ENCODE data around the gene KLHL30.

DNA sequence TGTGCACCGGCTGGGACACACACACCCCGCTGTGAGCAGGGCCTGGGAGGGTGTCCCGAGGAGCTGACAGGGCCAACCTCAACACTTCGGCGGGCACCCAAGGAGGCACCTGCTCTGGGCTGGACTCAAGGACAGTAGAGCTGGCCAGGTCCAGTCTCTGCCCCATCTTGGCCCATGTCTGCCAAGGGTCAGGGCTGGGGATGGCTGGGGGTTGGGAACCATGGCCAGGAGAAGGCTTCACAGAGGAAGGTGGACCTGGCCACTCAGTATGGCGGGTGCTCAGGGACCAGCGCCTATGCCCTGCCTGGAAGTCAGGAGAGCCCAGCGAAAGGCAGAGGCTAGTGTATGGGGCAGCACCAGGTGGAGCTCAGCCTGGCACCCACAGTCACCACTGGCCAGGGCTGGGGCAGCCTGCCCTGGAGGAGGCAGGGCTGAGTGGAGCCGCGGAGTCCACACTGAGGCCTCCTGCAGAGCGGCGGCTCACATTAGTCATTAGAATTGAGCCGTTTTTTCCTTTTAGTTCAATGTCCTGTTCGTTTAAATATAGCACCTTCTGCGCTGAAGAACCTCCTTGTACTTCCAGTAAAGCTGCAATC is 24.5 kb downstream of the KLHL30 start:
- TF ChIP-seq EZH2 (IDR thresholded peaks at IDR 0.05; ENCODE audit: borderline replicate concordance, low read length), result no peak
- TF ChIP-seq, protein P1, sequence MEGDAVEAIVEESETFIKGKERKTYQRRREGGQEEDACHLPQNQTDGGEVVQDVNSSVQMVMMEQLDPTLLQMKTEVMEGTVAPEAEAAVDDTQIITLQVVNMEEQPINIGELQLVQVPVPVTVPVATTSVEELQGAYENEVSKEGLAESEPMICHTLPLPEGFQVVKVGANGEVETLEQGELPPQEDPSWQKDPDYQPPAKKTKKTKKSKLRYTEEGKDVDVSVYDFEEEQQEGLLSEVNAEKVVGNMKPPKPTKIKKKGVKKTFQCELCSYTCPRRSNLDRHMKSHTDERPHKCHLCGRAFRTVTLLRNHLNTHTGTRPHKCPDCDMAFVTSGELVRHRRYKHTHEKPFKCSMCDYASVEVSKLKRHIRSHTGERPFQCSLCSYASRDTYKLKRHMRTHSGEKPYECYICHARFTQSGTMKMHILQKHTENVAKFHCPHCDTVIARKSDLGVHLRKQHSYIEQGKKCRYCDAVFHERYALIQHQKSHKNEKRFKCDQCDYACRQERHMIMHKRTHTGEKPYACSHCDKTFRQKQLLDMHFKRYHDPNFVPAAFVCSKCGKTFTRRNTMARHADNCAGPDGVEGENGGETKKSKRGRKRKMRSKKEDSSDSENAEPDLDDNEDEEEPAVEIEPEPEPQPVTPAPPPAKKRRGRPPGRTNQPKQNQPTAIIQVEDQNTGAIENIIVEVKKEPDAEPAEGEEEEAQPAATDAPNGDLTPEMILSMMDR (conservative IDR thresholded peaks at IDR 0.05 in 1 of 2, IDR thresholded peaks at IDR 0.05 in 1 of 2; ENCODE audit: extremely low read depth in 1 of 2, insufficient read depth in 1 of 2, low read depth in 1 of 2, low read length in 2 of 2), result no peak

Measured in mammary epithelial cell (primary cell).